HG02884 (cell line): ENCODE results near the gene TRMT61A.
"Not testable (repeated sequence)": the region's sequence is repeated elsewhere in the genome, so short reads cannot be mapped to it uniquely, and the experiment has no call there.

Source experiments
- ATAC-seq: cut with Tn5 transposase; IDR thresholded peaks from one replicate; pipeline ENCODE4 v1.9.1; 2021; ENCODE audit warnings: mild to moderate bottlenecking, moderate library complexity; ENCODE audit not compliant: unreplicated experiment

The TRMT61A gene

DNA sequence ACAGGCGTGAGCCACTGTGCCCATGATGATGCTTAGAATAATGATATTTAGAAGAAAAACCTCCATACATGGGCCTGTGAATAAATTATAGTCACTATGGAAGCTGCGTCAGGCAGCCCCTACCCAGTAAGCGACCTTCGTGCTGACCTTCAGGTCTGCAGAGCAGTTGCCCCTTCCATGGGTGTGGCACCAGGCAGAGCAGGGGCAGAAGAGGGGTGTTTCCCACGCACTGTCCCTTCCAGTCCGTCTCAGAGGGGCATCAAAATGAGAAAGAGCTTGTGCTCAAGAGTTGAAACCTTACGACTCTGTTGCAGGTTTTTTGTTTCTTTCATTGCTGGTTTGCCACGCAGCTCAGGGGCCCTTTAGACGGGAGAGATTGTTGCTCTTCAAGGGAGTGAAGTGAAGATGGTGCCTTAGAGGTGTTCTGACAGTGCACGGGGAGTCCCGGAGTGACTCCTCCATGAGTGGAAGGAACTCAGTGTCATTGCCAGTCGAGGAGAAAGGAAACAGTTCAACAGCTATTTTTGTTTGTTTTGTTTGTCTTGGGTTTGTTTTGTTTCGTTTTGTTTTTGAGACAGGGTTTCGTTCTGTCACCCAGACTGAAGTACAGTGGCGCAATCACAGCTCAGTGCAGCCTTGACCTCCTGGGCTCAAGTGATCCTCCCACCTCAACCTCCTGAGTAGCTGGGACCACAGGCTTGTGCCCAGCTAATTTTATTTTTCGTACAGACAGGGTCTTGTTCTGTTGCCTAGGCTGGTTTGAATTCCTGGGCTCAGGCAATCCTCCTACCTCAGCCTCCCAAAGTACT lies 20.3 kb upstream of the TRMT61A start:
- ATAC-seq, result no peak

GRCh38 chr14:103509864-103510723 lies 18.9 kb upstream of the TRMT61A start:
- ATAC-seq, result no peak

DNA sequence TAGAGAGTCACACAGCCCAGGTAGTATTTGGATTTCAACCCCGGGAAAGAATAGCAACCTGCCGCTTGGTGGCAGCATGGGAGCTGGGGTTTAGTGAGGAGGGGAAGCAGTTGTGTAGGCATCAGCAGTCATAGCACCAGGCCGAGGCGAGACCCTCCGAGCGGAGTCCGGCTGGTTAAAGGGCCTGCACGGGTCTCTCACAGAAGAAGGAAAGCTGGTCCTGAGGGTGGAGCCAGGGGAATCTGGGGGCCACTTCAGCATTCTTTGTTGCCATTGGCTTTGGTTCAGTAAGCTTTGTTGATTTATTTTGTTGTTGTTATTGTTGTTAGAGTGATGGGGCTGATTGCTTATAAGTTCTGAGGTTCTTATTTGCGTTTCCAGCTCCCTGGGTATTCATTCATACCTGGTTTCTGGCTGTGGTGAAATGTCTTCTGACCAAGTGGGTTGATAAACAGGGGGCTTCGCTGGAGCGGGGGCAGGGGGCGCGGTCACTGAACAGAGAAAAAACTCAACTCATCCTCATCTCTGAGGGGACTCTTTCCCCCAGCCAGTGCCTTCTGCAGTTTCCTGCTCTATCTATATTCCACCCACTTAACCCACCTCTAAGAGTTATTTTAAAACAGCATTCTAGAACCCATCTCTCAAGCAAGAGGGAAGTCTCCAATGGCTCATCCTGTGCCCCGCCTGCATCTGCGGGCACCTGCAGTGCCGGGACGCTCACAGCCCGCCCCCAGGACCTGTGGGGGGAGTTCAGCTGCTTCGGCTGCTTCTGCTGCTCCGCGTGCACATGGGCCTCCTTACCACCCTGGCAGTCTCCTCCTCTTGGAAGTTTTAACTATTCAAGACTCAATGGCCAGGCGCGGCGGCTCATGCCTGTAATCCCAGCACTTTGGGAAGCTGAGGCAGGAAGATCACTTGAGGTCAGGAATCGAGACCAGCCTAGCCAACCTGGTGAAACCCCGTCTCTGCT lies 18.0 kb upstream of the TRMT61A start:
- no peak for ATAC-seq

DNA sequence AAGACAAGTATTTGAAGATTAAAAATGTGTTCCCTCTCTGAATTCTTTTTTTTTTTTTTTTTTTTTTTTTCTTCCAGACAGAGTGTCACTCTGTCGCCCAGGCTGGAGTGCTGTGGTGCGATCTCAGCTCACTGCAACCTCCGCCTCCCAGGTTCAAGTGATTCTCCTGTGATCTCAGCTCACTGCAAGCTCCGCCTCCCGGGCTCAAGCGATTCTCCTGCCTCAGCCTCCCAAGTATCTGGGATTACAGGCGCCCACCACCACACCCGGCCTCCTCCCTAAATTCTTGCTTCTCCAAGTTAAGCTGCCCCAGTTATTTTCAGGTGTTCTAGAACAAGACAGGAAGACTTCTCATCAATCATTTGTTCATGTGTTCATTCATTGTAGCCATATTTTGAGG lies 16.8 kb upstream of the TRMT61A start:
- not testable (repeated sequence) for ATAC-seq

GRCh38 chr14:103512701-103513611 lies 16.0 kb upstream of the TRMT61A start:
- ATAC-seq, result no peak

- ATAC-seq, result no peak
Measured at GRCh38 chr14:103514596-103515421, 14.2 kb upstream of the TRMT61A start.

DNA sequence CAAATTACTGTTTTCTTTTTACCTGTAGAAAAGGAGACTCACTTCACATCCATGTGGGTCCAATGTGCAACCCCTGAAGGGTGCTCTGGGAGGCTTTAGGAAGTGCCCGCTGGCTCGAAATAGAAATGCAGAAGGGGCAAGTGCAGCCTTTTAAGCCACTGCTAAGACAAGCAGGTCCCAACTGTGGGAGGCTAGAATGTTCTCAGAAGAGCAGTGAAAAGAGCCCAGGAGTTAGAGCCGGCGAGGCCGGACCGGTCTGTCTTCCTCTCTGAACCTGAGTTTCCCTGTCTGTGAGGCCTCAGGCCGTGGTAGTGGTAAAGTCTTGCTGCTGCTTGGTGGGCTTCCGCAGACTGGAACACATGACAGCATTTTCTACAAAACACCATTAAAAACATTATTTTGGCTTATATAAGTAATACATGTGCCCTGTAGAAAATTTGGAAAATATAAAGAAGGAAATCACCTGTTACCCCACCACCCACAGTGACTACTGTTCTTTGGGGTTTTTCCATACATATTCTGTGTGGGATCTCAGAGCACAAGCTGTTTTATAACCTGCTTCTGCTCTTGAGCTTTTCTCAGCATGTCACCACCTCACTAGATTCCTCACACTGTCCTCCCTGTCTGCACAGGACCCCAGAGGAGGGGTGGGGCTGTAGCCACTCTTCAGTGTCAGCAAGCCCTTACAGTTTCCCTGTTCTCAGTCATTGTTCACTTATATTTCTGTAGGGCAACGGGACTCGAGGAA lies 12.4 kb upstream of the TRMT61A start:
- no peak for ATAC-seq

GRCh38 chr14:103517174-103517566 lies 11.8 kb upstream of the TRMT61A start:
- no peak for ATAC-seq

- ATAC-seq, result no peak
Measured at GRCh38 chr14:103517721-103518421, 11.1 kb upstream of the TRMT61A start.

DNA sequence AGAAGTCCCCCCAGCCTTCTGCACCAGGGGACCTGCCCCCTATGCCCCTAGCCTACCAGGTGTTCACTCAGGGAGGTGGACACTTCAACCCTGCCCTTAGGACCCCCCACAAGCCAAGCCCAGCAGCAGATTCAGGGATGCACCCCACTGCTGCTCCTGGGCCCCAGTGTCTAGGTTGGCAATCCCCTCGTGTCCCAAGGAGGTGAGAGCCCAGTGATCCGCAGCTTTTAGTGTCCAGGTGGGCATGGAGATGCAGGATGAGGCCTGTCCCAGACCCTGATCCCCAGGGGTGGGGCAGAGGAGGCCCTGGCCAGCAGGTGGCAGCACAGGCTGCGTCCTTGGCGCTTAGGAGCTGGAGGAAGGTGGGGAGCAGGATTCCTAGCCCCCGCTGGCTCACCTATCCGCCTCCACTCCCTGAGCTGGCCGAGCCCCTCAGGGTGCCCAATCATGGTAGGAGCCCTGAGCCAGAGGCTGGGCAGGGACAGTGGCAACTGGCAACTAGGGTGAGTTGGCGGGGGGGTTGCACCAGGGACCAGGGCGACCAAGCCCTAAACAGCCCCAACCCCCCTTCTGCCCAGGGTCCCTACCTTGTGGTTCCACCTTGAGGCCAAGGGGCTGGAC lies 10.5 kb upstream of the TRMT61A start:
- ATAC-seq, result no peak

GRCh38 chr14:103519043-103519836 lies 9.8 kb upstream of the TRMT61A start:
- ATAC-seq, result no peak

GRCh38 chr14:103519837-103520212 lies 9.2 kb upstream of the TRMT61A start:
- ATAC-seq, result no peak

- no peak for ATAC-seq
Measured at GRCh38 chr14:103520269-103520656, 8.7 kb upstream of the TRMT61A start.

DNA sequence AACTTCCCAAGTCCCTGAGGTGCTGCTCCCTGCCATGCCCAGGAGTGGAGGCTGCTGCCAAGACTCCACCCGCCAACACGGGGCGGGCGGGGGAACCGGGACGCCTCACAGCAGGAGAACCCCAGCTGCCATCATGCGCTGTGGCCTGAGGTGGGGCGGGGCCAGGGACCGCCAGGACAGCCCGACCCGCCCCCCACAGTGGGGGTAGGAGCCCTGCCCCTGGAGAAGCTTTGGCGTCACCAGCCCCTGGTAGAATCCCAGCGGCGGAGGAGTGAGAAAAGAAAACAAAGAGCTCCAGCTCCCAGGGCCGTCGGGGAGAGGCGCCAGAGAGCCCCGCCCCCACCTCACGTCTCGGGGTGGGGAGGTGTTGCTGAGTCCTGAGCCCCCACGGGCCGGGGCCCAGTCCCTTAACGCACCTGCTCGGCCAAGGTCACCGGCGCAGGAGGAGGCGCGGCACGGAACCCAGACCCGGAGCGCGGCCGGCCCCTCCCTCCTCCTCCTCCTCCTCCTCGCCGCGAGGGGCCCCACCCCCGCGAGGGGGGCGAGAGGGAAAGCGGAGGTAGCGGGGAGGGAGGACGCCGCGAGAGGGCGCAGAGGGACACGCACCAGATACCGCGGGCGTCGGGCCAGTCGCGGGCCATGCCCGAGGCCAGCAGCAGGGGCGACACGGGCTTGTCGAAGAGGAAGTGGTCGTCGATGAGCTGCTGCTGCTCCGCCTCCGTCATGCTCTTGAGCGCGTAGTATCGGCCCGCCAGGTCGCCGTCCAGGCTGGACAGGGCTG lies 8.1 kb upstream of the TRMT61A start:
- no peak for ATAC-seq

- ATAC-seq, result no peak
Measured at GRCh38 chr14:103521438-103521950, 7.5 kb upstream of the TRMT61A start.
